IMR-90 (cell line): ENCODE data around the gene AUTS2. TPM values are rescaled to one million over a fixed set of nuclear protein-coding genes. Genes with fewer than 3 reads are reported as not detected.

Source experiments
- ATAC-seq: fragments of 200-7000 bp; cut with Tn5 transposase; 2 replicates; pipeline ENCODE4 v1.9.1; 2020; ENCODE audit warnings: low read depth, mild to moderate bottlenecking, moderate library complexity
- BruUV-seq: library from RNA; stranded (reverse); fragments of 400-500 nt; replicated peaks from 2 replicates; lab custom pipeline; 2021; lab: Mats Ljungman, UMichigan
- CTCF ChIA-PET: fragments of 300-600 bp; formaldehyde crosslinking; extraction: SDS; loops from one replicate; lab custom pipeline; 2021; ENCODE audit warnings: antibody characterized with exemption; lab: Yijun Ruan, JAX
- POLR2A ChIA-PET: fragments of 300-600 bp; sonication (Branson Sonifier 250); formaldehyde crosslinking; loops from one replicate; lab custom pipeline; 2022; ENCODE audit warnings: antibody characterized with exemption; ENCODE audit not compliant: unreplicated experiment; lab: Charles Lee
- DNase-seq: peaks from one replicate; pipeline ENCODE4 v3.0.0; 2013
- H2AFZ ChIP-seq: replicated peaks from 2 replicates; pipeline ENCODE3; 2013; ENCODE audit warnings: low read length, mild to moderate bottlenecking; ENCODE audit not compliant: poor library complexity
- H2AK5ac ChIP-seq: 2 replicates; pipeline ENCODE4 v1.6.1; 2013; ENCODE audit warnings: low read depth, low read length, inconsistent platforms
- H2AK9ac ChIP-seq: replicated peaks from 2 replicates; pipeline ENCODE3; 2013; ENCODE audit warnings: mild to moderate bottlenecking, low read depth, low read length, moderate library complexity; ENCODE audit not compliant: poor library complexity
- H2BK120ac ChIP-seq: 2 replicates; pipeline ENCODE4 v1.6.1; 2013; ENCODE audit warnings: low read depth, low read length, inconsistent platforms
- H2BK15ac ChIP-seq: 3 replicates; pipeline ENCODE4 v1.6.1; 2013; ENCODE audit warnings: low read depth, low read length, inconsistent platforms
- H2BK20ac ChIP-seq: 2 replicates; pipeline ENCODE4 v1.6.1; 2013; ENCODE audit warnings: low read depth, mild to moderate bottlenecking, inconsistent platforms, low read length, moderate library complexity
- H2BK5ac ChIP-seq: 2 replicates; pipeline ENCODE4 v1.6.1; 2013; ENCODE audit warnings: mild to moderate bottlenecking, low read depth, low read length, inconsistent platforms; ENCODE audit not compliant: poor library complexity, severe bottlenecking
- H3K14ac ChIP-seq: replicated peaks from 2 replicates; pipeline ENCODE4 v1.6.1; 2013; ENCODE audit warnings: low read depth, low read length, inconsistent platforms
- H3K18ac ChIP-seq: 2 replicates; pipeline ENCODE4 v1.6.1; 2013; ENCODE audit warnings: low read depth, low read length, control low read depth
- H3K23ac ChIP-seq: 2 replicates; pipeline ENCODE4 v1.6.1; 2013; ENCODE audit warnings: low read depth, low read length, inconsistent platforms
- H3K27ac ChIP-seq: 2 replicates; pipeline ENCODE4 v1.5.1; 2013; ENCODE audit warnings: mild to moderate bottlenecking, control low read depth, low read length; ENCODE audit not compliant: insufficient read depth
- H3K27me3 ChIP-seq: 2 replicates; pipeline ENCODE4 v1.6.1; 2013; ENCODE audit warnings: low read length; ENCODE audit not compliant: control insufficient read depth, insufficient read depth
- H3K36me3 ChIP-seq: 2 replicates; pipeline ENCODE4 v1.6.1; 2013; ENCODE audit warnings: low read length, mixed read lengths; ENCODE audit not compliant: control insufficient read depth, insufficient read depth
- H3K4ac ChIP-seq: 2 replicates; pipeline ENCODE4 v1.6.1; 2013; ENCODE audit warnings: low read depth, low read length, inconsistent platforms
- H3K4me1 ChIP-seq: 2 replicates; pipeline ENCODE4 v1.6.1; 2013; ENCODE audit warnings: low read length, mixed read lengths; ENCODE audit not compliant: control insufficient read depth, insufficient read depth
- H3K4me2 ChIP-seq: 2 replicates; pipeline ENCODE4 v1.6.1; 2013; ENCODE audit warnings: low read depth, mild to moderate bottlenecking, control low read depth, low read length, moderate library complexity
- H3K4me3 ChIP-seq: 2 replicates; pipeline ENCODE4 v1.5.1; 2013; ENCODE audit warnings: low read depth, mild to moderate bottlenecking, control low read depth, low read length, moderate library complexity; ENCODE audit not compliant: insufficient read depth
- H3K56ac ChIP-seq: 2 replicates; pipeline ENCODE4 v1.6.1; 2013; ENCODE audit warnings: low read length, inconsistent platforms; ENCODE audit not compliant: insufficient read depth; ENCODE audit errors: extremely low read depth
- H3K79me1 ChIP-seq, 2 experiments: 2 replicates each; pipeline ENCODE4 v1.6.1; 2013; ENCODE audit warnings: low read length in 2 of 2, inconsistent platforms in 1 of 2, low read depth in 1 of 2
- H3K9ac ChIP-seq: 2 replicates; pipeline ENCODE4 v1.6.1; 2013; ENCODE audit warnings: low read depth, low read length, control low read depth
- H3K9me1 ChIP-seq: 2 replicates; pipeline ENCODE4 v1.6.1; 2013; ENCODE audit warnings: low read length, inconsistent platforms; ENCODE audit not compliant: insufficient read depth
- H3K9me3 ChIP-seq: 2 replicates; pipeline ENCODE4 v1.6.1; 2013; ENCODE audit warnings: low read length; ENCODE audit not compliant: control insufficient read depth, insufficient read depth
- H4K20me1 ChIP-seq: 2 replicates; pipeline ENCODE4 v1.6.1; 2013; ENCODE audit warnings: low read length, inconsistent platforms; ENCODE audit not compliant: insufficient read depth
- H4K5ac ChIP-seq: 2 replicates; pipeline ENCODE4 v1.6.1; 2013; ENCODE audit warnings: mild to moderate bottlenecking, low read depth, low read length, control low read depth
- H4K8ac ChIP-seq, 2 experiments: 2 replicates each; pipeline ENCODE4 v1.6.1; 2013; ENCODE audit warnings: low read depth in 2 of 2, low read length in 2 of 2, control low read depth in 1 of 2, inconsistent platforms in 1 of 2
- H4K91ac ChIP-seq: 2 replicates; pipeline ENCODE4 v1.6.1; 2013; ENCODE audit warnings: low read depth, low read length, inconsistent platforms; ENCODE audit not compliant: insufficient read depth
- BHLHE40 ChIP-seq: fragments of 150-350 bp; IDR thresholded peaks from 2 replicates; pipeline ENCODE4 v1.6.1; 2016; ENCODE audit warnings: mild to moderate bottlenecking, low read depth, low read length
- CHD1 ChIP-seq: IDR thresholded peaks from 2 replicates; pipeline ENCODE4 v1.6.1; 2012; ENCODE audit warnings: low read depth, low read length, improper control_type of control experiment
- FOS ChIP-seq: fragments of 150-350 bp; IDR thresholded peaks from 2 replicates; pipeline ENCODE4 v1.6.1; 2016; ENCODE audit warnings: low read depth, low read length
- MAFK ChIP-seq: IDR thresholded peaks from 2 replicates; pipeline ENCODE4 v1.6.1; 2012; ENCODE audit warnings: low read depth, low read length, improper control_type of control experiment
- MAZ ChIP-seq: IDR thresholded peaks from 2 replicates; pipeline ENCODE4 v1.6.1; 2012; ENCODE audit warnings: low read depth, mild to moderate bottlenecking, low read length, improper control_type of control experiment, moderate library complexity, borderline replicate concordance
- MXI1 ChIP-seq: IDR thresholded peaks from 2 replicates; pipeline ENCODE4 v1.6.1; 2012; ENCODE audit warnings: low read depth, mild to moderate bottlenecking, low read length, moderate library complexity, borderline replicate concordance
- NFE2L2 ChIP-seq: fragments of 150-350 bp; IDR thresholded peaks from 2 replicates; pipeline ENCODE4 v1.6.1; 2016; ENCODE audit warnings: low read depth, mild to moderate bottlenecking, low read length
- RAD21 ChIP-seq: IDR thresholded peaks from 2 replicates; pipeline ENCODE4 v1.6.1; 2012; ENCODE audit warnings: low read length, improper control_type of control experiment
- RCOR1 ChIP-seq: IDR thresholded peaks from 2 replicates; pipeline ENCODE4 v1.6.1; 2012; ENCODE audit warnings: mild to moderate bottlenecking, low read length, improper control_type of control experiment; ENCODE audit not compliant: insufficient replicate concordance
- RFX5 ChIP-seq: IDR thresholded peaks from 2 replicates; pipeline ENCODE4 v1.8.0; 2012; ENCODE audit warnings: low read depth, mild to moderate bottlenecking, low read length, moderate library complexity
- WGBS, 2 experiments: methylation state at CpG; one replicate each; pipeline versions ENCODE4 v1.1.5 to v1.1.7; 2013; ENCODE audit warnings: missing lambda C conversion rate in 2 of 2; ENCODE audit not compliant: insufficient read length in 1 of 2; ENCODE audit errors: extremely low coverage in 2 of 2; 5-methylcytosine and 5-hydroxymethylcytosine counted together
- dilution Hi-C: fragments of 300-500 bp; cut with HindIII; formaldehyde crosslinking; loops from one replicate; pipeline ENCODE4 v1.14.3; 2018; ENCODE audit warnings: low sequenced_read_pairs; ENCODE audit not compliant: unreplicated experiment
- in situ Hi-C: fragments of 300-500 bp; cut with MboI; formaldehyde crosslinking; loops from 3 replicates; pipeline ENCODE4 v1.14.3; 2019; ENCODE audit warnings: low sequenced_read_pairs, inconsistent platforms, mixed read lengths
- intact Hi-C: fragments of 100-400 bp; cut with micrococcal nuclease; formaldehyde crosslinking; loops from 2 replicates; pipeline ENCODE4 v1.10.0; 2022
- polyA plus RNA-seq, 3 experiments: library from polyadenylated mRNA; depleted of rRNA; stranded (reverse); fragments of >200 nt; gene quantifications; 2 replicates each; pipeline ENCODE4 v1.2.3, GENCODE V29; 2012; ENCODE audit warnings: low replicate concordance in 1 of 3
- total RNA-seq: library from RNA; depleted of rRNA; stranded (reverse); fragments of >200 nt; gene quantifications from 2 replicates; pipeline ENCODE4 v1.2.3, GENCODE V29; 2012
- TF ChIP-seq, protein P1 (sequence below): fragments of 150-350 bp; IDR thresholded peaks from 2 replicates; pipeline ENCODE4 v1.6.1; 2017; ENCODE audit warnings: mild to moderate bottlenecking, antibody characterized with exemption, low read length, low read depth
- TF ChIP-seq, protein P2 (sequence below): conservative IDR thresholded peaks from 2 replicates; pipeline ENCODE4 v1.5.1; 2012; ENCODE audit warnings: mild to moderate bottlenecking, low read depth, low read length, improper control_type of control experiment

Gene AUTS2
- total and polyA plus RNA-seq, 2 of the 4 experiments (the other 2 are of a cell fraction) = 0.90 to 3.0 TPM

DNA sequence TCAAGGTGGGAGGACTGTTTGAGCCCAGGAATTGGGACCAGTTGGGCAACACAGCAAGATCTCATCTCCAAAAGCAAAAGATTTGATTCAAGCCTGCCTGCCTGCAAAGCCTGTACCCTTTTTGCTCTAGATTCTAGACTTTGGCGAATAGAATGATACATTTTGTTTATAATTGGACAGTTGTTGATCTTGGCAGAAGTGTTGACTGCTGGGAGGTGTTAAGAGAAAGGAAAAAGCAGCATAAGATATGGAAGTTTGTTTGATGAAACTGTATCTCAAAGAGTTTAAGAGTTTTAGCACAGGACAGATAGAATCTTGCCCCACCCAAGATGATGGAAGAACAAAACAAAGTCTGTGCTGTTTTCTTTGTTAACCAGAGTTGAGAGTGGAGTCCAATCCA is 224.1 kb downstream of the AUTS2 start:
- H2BK5ac ChIP-seq = no peak overlapping the region
- no peak overlapping the region for H2AK5ac ChIP-seq
- H4K20me1 ChIP-seq = no peaks in the 10 kb centered on the region
- no peak overlapping the region for H2AFZ ChIP-seq
- no peak overlapping the region for H3K4ac ChIP-seq
- H3K4me3 ChIP-seq = no peak overlapping the region
- no peak overlapping the region for H2BK15ac ChIP-seq
- H3K27me3 ChIP-seq = no peaks in the 10 kb centered on the region
- H3K27ac ChIP-seq = no peak overlapping the region
- no peaks in the 10 kb centered on the region; the same call in 1 of the 2 replicates for H3K9me3 ChIP-seq
- H3K56ac ChIP-seq = no peak overlapping the region
- in situ Hi-C loops (no loop called here), dilution Hi-C loops (no loop called here), intact Hi-C loops (no loop called here)
- no peak overlapping the region for H2AK9ac ChIP-seq
- H3K4me2 ChIP-seq = no peak overlapping the region
- WGBS, 2 experiments = 0% methylated on average over 1 of the region's 1 CpG; no CpG with 5 or more reads in 1 of the 2 experiments
- no peaks in the 10 kb centered on the region for H3K9me1 ChIP-seq
- no peak overlapping the region for H4K8ac ChIP-seq
- H3K18ac ChIP-seq = no peak overlapping the region
- no peak overlapping the region for H4K91ac ChIP-seq
- H2BK20ac ChIP-seq = no peak overlapping the region
- no peaks in the 10 kb centered on the region for H3K79me1 ChIP-seq
- H3K4me1 ChIP-seq = no peaks in the 10 kb centered on the region
- no peak for DNase-seq
- ATAC-seq = no peak
- no peak overlapping the region for H3K14ac ChIP-seq
- TF ChIP-seq MAFK (no peak), MAZ (no peak), BHLHE40 (no peak), CHD1 (no peak), NFE2L2 (no peak), FOS (no peak), RCOR1 (no peak), MXI1 (no peak), RFX5 (no peak), RAD21 (no peak)
- TF ChIP-seq, protein P1, sequence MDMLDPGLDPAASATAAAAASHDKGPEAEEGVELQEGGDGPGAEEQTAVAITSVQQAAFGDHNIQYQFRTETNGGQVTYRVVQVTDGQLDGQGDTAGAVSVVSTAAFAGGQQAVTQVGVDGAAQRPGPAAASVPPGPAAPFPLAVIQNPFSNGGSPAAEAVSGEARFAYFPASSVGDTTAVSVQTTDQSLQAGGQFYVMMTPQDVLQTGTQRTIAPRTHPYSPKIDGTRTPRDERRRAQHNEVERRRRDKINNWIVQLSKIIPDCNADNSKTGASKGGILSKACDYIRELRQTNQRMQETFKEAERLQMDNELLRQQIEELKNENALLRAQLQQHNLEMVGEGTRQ = no peak
- TF ChIP-seq, protein P2, sequence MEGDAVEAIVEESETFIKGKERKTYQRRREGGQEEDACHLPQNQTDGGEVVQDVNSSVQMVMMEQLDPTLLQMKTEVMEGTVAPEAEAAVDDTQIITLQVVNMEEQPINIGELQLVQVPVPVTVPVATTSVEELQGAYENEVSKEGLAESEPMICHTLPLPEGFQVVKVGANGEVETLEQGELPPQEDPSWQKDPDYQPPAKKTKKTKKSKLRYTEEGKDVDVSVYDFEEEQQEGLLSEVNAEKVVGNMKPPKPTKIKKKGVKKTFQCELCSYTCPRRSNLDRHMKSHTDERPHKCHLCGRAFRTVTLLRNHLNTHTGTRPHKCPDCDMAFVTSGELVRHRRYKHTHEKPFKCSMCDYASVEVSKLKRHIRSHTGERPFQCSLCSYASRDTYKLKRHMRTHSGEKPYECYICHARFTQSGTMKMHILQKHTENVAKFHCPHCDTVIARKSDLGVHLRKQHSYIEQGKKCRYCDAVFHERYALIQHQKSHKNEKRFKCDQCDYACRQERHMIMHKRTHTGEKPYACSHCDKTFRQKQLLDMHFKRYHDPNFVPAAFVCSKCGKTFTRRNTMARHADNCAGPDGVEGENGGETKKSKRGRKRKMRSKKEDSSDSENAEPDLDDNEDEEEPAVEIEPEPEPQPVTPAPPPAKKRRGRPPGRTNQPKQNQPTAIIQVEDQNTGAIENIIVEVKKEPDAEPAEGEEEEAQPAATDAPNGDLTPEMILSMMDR = no peak
- no peak overlapping the region for H2BK120ac ChIP-seq
- H4K5ac ChIP-seq = no peak overlapping the region
- H3K9ac ChIP-seq = no peak overlapping the region
- no peak overlapping the region for H3K23ac ChIP-seq
- BruUV-seq = no TSS peak
- ChIA-PET CTCF (no interaction called here), POLR2A (no interaction called here)
- no peaks in the 10 kb centered on the region for H3K36me3 ChIP-seq
